Frontal cortex (tissue), 4 donors: Measurements from ENCODE around the gene MYOF. TPM values are rescaled to one million over a fixed set of nuclear protein-coding genes. Genes with fewer than 3 reads are reported as not detected.

Source experiments
- DNase-seq, 2 donors: peaks; one replicate each; pipeline ENCODE4 v3.0.0; 2012; ENCODE audit warnings: low spot score in 2 of 2
- FAIRE-seq: peaks from 2 replicates; lab custom pipeline; 2012; peaks lifted over from hg19 to GRCh38; lab: Jason Lieb, UNC
- total RNA-seq: library from RNA; depleted of rRNA; stranded (reverse); fragments of >200 nt; gene quantifications from one replicate; pipeline ENCODE4 v1.2.3, GENCODE V29; 2014
- donor health status: control.
- donor health status: control.
- donor health status: control.

Gene MYOF
- total RNA-seq = 2.9 TPM

- DNase-seq (peak; percentile 28 to 58), FAIRE-seq (no peak)
Observed at GRCh38 chr10:93482145-93482834, at the start of gene MYOF. Gene MYOF (minus strand): TSS chr10:93482334. CDS start chr10:93482194, 140 bp downstream.

- no peak for DNase-seq
- FAIRE-seq = no peak
Observed at GRCh38 chr10:93518531-93518930, 36.4 kb upstream of the MYOF start.

GRCh38 chr10:93516006-93516380, 33.9 kb upstream of the MYOF start:
- FAIRE-seq (no peak), DNase-seq (no peak)

- DNase-seq = peak in 1 of 2 donors; percentile 10
Observed at GRCh38 chr10:93515071-93516005, 33.2 kb upstream of the MYOF start.

GRCh38 chr10:93514521-93514920, 32.4 kb upstream of the MYOF start:
- no peak for FAIRE-seq
- no peak for DNase-seq

More at GRCh38 chr10:93515071-93516005, 33.2 kb upstream of the MYOF start:
- no peak for FAIRE-seq

GRCh38 chr10:93513091-93513490, 31.0 kb upstream of the MYOF start:
- FAIRE-seq (no peak), DNase-seq (no peak)

GRCh38 chr10:93512565-93512964, 30.4 kb upstream of the MYOF start:
- no peak for FAIRE-seq
- DNase-seq = no peak

GRCh38 chr10:93509816-93510215, 27.7 kb upstream of the MYOF start:
- FAIRE-seq (no peak), DNase-seq (no peak)

GRCh38 chr10:93505075-93505474, 22.9 kb upstream of the MYOF start:
- no peak for FAIRE-seq

GRCh38 chr10:93503075-93503474, 20.9 kb upstream of the MYOF start:
- FAIRE-seq (no peak), DNase-seq (no peak)

More at GRCh38 chr10:93505075-93505474, 22.9 kb upstream of the MYOF start:
- no peak for DNase-seq

GRCh38 chr10:93501650-93502049, 19.5 kb upstream of the MYOF start:
- DNase-seq (no peak), FAIRE-seq (no peak)

- no peak for DNase-seq
Observed at GRCh38 chr10:93498166-93498565, 16.0 kb upstream of the MYOF start.

GRCh38 chr10:93496322-93497041, 14.3 kb upstream of the MYOF start, which contains the start of gene CEP55:
Gene CEP55 (plus strand): TSS chr10:93496612. CDS start chr10:93500052, 3,440 bp downstream.
- no peak for FAIRE-seq
- DNase-seq = peak; percentile 88 to 97

More at GRCh38 chr10:93498166-93498565, 16.0 kb upstream of the MYOF start:
- no peak for FAIRE-seq

- FAIRE-seq (no peak), DNase-seq (no peak)
Observed at GRCh38 chr10:93495654-93496321, 13.7 kb upstream of the MYOF start.

GRCh38 chr10:93494494-93494893, 12.4 kb upstream of the MYOF start:
- FAIRE-seq (no peak), DNase-seq (no peak)

- no peak for DNase-seq
Observed at GRCh38 chr10:93493162-93493561, 11.0 kb upstream of the MYOF start.

GRCh38 chr10:93491602-93492121, 9.5 kb upstream of the MYOF start:
- FAIRE-seq = no peak
- no peak for DNase-seq

More at GRCh38 chr10:93493162-93493561, 11.0 kb upstream of the MYOF start:
- no peak for FAIRE-seq

- no peak for DNase-seq
Observed at GRCh38 chr10:93488956-93489528, 6.9 kb upstream of the MYOF start.

GRCh38 chr10:93485690-93486089, 3.6 kb upstream of the MYOF start:
- no peak for DNase-seq

More at GRCh38 chr10:93488956-93489528, 6.9 kb upstream of the MYOF start:
- no peak for FAIRE-seq

More at GRCh38 chr10:93485690-93486089, 3.6 kb upstream of the MYOF start:
- FAIRE-seq = no peak
